HepG2 (cell line): Measurements from ENCODE around the gene NME7. TPM values are rescaled to one million over a fixed set of nuclear protein-coding genes. Genes with fewer than 3 reads are reported as not detected.

Experiments used
- ARID2 ChIP-seq: sonication (generic); formaldehyde crosslinking; IDR thresholded peaks from 2 replicates; pipeline ENCODE4 v1.8.1; 2022; ENCODE audit warnings: mild to moderate bottlenecking, missing genetic modification reagents, borderline replicate concordance
- FOSL1 ChIP-seq: sonication (generic); formaldehyde crosslinking; IDR thresholded peaks from 2 replicates; pipeline ENCODE4 v1.9.0; 2021; ENCODE audit warnings: missing genetic modification reagents, borderline replicate concordance
- FOSL2 ChIP-seq: sonication (generic); formaldehyde crosslinking; IDR thresholded peaks from 2 replicates; pipeline ENCODE4 v1.4.0; 2020; ENCODE audit warnings: missing genetic modification reagents
- FOXP1 ChIP-seq, 2 experiments: fragments of 450-650 bp in 1 of 2; IDR thresholded peaks; 2 replicates each; pipeline ENCODE4 v1.6.1; 2017 to 2018; ENCODE audit warnings: antibody characterized with exemption in 1 of 2
- JUND ChIP-seq: sonication (generic); formaldehyde crosslinking; IDR thresholded peaks from 2 replicates; pipeline ENCODE4 v1.8.0; 2022; ENCODE audit warnings: mild to moderate bottlenecking, missing genetic modification reagents
- NFIC ChIP-seq: IDR thresholded peaks from 2 replicates; pipeline ENCODE4 v1.6.1; 2012; ENCODE audit warnings: mild to moderate bottlenecking, low read length, inconsistent platforms
- ONECUT2 ChIP-seq: sonication (generic); formaldehyde crosslinking; IDR thresholded peaks from 2 replicates; pipeline ENCODE4 v1.4.0; 2020; ENCODE audit warnings: missing genetic modification reagents
- POGZ ChIP-seq: sonication (generic); formaldehyde crosslinking; IDR thresholded peaks from 2 replicates; pipeline ENCODE4 v1.4.0; 2020; ENCODE audit warnings: mild to moderate bottlenecking, missing genetic modification reagents
- POLR2G ChIP-seq: fragments of 200-400 bp; formaldehyde crosslinking; IDR thresholded peaks from 2 replicates; pipeline ENCODE4 v1.6.1; 2018; ENCODE audit warnings: mild to moderate bottlenecking, low read depth, low read length, moderate library complexity
- RARA ChIP-seq: IDR thresholded peaks from 2 replicates; pipeline ENCODE4 v1.6.1; 2016; ENCODE audit warnings: missing genetic modification reagents, missing compliant biosample characterization
- RBAK ChIP-seq: sonication (generic); formaldehyde crosslinking; IDR thresholded peaks from 2 replicates; pipeline ENCODE4 v1.5.1; 2020; ENCODE audit warnings: mild to moderate bottlenecking, missing genetic modification reagents
- RBM22 ChIP-seq: fragments of 200-400 bp; formaldehyde crosslinking; optimal IDR thresholded peaks from 2 replicates; pipeline ENCODE3; 2017; ENCODE audit warnings: mild to moderate bottlenecking, low read length, moderate library complexity
- RXRB ChIP-seq: IDR thresholded peaks from 2 replicates; pipeline ENCODE4 v1.6.1; 2016; ENCODE audit warnings: borderline replicate concordance, missing genetic modification reagents, missing compliant biosample characterization
- SOX5 ChIP-seq: IDR thresholded peaks from 2 replicates; pipeline ENCODE4 v1.6.1; 2016; ENCODE audit warnings: borderline replicate concordance
- YEATS2 ChIP-seq: sonication (generic); formaldehyde crosslinking; IDR thresholded peaks from 2 replicates; pipeline ENCODE4 v1.4.0; 2020; ENCODE audit warnings: missing genetic modification reagents, borderline replicate concordance
- ZBTB8A ChIP-seq: sonication (generic); formaldehyde crosslinking; IDR thresholded peaks from 2 replicates; pipeline ENCODE4 v1.4.0; 2020; ENCODE audit warnings: mild to moderate bottlenecking, low read depth, missing genetic modification reagents, borderline replicate concordance
- ZNF432 ChIP-seq: sonication (generic); formaldehyde crosslinking; IDR thresholded peaks from 2 replicates; pipeline ENCODE4 v1.5.0; 2020; ENCODE audit warnings: missing genetic modification reagents, mild to moderate bottlenecking, borderline replicate concordance
- polyA plus RNA-seq, 8 experiments: library from polyadenylated mRNA; depleted of rRNA in 3 of 8; stranded (reverse) in 7 of 8; unstranded in 1 of 8; fragments of >200 nt; fragmentation: Illumina TruSeq in 4 of 8; extraction: Trizol in 4 of 8; gene quantifications; 2 replicates each; pipeline versions ENCODE4 v1.2.1 to v1.2.3, GENCODE V29; 2011 to 2016; ENCODE audit warnings: low read depth in 4 of 8, missing spikeins in 1 of 8, mixed read lengths in 1 of 8; ENCODE audit not compliant: insufficient read depth in 1 of 8
- total RNA-seq, 5 experiments: library from RNA; depleted of rRNA; stranded (reverse); fragments of >200 nt; fragmentation: Illumina TruSeq; extraction: Trizol; gene quantifications; 2 replicates each; pipeline ENCODE4 v1.2.3, GENCODE V29; 2016; ENCODE audit warnings: low read depth in 1 of 5
- TF ChIP-seq, protein P1 (sequence below): sonication (generic); formaldehyde crosslinking; IDR thresholded peaks from 2 replicates; pipeline ENCODE4 v1.5.1; 2020; ENCODE audit warnings: mild to moderate bottlenecking, missing genetic modification reagents, moderate library complexity
- TF ChIP-seq, protein P2 (sequence below): sonication (generic); formaldehyde crosslinking; IDR thresholded peaks from 2 replicates; pipeline ENCODE4 v1.5.0; 2020; ENCODE audit warnings: missing genetic modification reagents, mild to moderate bottlenecking, borderline replicate concordance

NME7 gene
- total and polyA plus RNA-seq, 2 of the 13 experiments (the other 11 are each of a cell fraction or from before 2014, with no cell fraction given): 9.4 to 22.5 TPM

DNA sequence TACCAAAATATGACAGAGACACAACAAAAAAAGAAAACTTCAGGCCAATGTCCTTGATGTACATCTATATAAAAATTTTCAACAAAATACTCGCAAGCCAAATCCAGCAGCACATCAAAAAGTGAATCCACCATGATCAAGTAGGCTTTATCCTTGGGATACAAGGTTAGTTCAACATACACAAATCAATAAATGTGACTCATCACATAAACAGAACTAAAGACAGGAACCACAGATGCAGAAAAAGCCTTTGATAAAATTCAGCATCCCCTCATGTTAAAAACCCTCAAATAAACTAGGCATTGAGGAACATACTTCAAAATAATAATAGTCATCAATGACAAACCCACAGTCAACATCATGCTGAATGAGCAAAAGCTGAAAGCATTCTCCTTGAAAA, 101.5 kb downstream of the NME7 start (continued):
- TF ChIP-seq, protein P1, sequence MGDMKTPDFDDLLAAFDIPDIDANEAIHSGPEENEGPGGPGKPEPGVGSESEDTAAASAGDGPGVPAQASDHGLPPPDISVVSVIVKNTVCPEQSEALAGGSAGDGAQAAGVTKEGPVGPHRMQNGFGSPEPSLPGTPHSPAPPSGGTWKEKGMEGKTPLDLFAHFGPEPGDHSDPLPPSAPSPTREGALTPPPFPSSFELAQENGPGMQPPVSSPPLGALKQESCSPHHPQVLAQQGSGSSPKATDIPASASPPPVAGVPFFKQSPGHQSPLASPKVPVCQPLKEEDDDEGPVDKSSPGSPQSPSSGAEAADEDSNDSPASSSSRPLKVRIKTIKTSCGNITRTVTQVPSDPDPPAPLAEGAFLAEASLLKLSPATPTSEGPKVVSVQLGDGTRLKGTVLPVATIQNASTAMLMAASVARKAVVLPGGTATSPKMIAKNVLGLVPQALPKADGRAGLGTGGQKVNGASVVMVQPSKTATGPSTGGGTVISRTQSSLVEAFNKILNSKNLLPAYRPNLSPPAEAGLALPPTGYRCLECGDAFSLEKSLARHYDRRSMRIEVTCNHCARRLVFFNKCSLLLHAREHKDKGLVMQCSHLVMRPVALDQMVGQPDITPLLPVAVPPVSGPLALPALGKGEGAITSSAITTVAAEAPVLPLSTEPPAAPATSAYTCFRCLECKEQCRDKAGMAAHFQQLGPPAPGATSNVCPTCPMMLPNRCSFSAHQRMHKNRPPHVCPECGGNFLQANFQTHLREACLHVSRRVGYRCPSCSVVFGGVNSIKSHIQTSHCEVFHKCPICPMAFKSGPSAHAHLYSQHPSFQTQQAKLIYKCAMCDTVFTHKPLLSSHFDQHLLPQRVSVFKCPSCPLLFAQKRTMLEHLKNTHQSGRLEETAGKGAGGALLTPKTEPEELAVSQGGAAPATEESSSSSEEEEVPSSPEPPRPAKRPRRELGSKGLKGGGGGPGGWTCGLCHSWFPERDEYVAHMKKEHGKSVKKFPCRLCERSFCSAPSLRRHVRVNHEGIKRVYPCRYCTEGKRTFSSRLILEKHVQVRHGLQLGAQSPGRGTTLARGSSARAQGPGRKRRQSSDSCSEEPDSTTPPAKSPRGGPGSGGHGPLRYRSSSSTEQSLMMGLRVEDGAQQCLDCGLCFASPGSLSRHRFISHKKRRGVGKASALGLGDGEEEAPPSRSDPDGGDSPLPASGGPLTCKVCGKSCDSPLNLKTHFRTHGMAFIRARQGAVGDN (CRISPR knock-in tag): no peak
- no peak for TF ChIP-seq POLR2G
- TF ChIP-seq RXRB (CRISPR knock-in tag): peak; percentile 38; the same call in 1 of the 2 replicates
- TF ChIP-seq ONECUT2 (CRISPR knock-in tag): peak; percentile 77
- TF ChIP-seq ZBTB8A (CRISPR knock-in tag): no peak
- peak; percentile 65; the same call in 1 of the 2 replicates for TF ChIP-seq FOSL1 (CRISPR knock-in tag)
- TF ChIP-seq YEATS2 (CRISPR knock-in tag): no peak
- TF ChIP-seq FOXP1 (IDR thresholded peaks at IDR 0.05): no peak
- peak; percentile 72 for TF ChIP-seq FOXP1 (CRISPR knock-in tag; IDR thresholded peaks at IDR 0.05)
- TF ChIP-seq RBAK: no peak
- TF ChIP-seq FOSL2 (CRISPR knock-in tag): peak; percentile 72
- peak; percentile 13; the same call in 1 of the 2 replicates for TF ChIP-seq SOX5 (CRISPR knock-in tag)
- TF ChIP-seq POGZ (CRISPR knock-in tag): 0 out of 2 replicates have a peak, but pooled peaks have one; percentile 20
- no peak for TF ChIP-seq RBM22
- TF ChIP-seq, protein P2, sequence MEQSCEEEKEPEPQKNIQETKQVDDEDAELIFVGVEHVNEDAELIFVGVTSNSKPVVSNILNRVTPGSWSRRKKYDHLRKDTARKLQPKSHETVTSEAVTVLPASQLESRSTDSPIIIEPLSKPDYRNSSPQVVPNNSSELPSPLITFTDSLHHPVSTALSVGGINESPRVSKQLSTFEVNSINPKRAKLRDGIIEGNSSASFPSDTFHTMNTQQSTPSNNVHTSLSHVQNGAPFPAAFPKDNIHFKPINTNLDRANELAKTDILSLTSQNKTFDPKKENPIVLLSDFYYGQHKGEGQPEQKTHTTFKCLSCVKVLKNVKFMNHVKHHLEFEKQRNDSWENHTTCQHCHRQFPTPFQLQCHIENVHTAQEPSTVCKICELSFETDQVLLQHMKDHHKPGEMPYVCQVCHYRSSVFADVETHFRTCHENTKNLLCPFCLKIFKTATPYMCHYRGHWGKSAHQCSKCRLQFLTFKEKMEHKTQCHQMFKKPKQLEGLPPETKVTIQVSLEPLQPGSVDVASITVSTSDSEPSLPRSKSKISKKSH (CRISPR knock-in tag): no peak
- TF ChIP-seq ZNF432: no peak
- no peak for TF ChIP-seq ARID2 (CRISPR knock-in tag)
- TF ChIP-seq NFIC: 0 out of 2 replicates have a peak, but pooled peaks have one; percentile 24
- peak; percentile 48; the same call in 1 of the 2 replicates for TF ChIP-seq JUND (CRISPR knock-in tag)
- TF ChIP-seq RARA (CRISPR knock-in tag): peak; percentile 62
